Osteoblast (primary cell): ENCODE data around the gene MZF1. TPM values are rescaled to one million over a fixed set of nuclear protein-coding genes. Genes with fewer than 3 reads are reported as not detected.
A peak's percentile ranks its signal among the peaks of the same experiment; 100 is the strongest.
"Not testable (repeated sequence)": the region's sequence is repeated elsewhere in the genome, so short reads cannot be mapped to it uniquely, and the experiment has no call there.

Experiments used
- DNase-seq: peaks from one replicate; pipeline ENCODE4 v3.0.0; 2011; ENCODE audit warnings: low spot score, mixed read lengths; ENCODE audit not compliant: insufficient read length; ENCODE audit errors: missing footprints
- H2AFZ ChIP-seq: 2 replicates; pipeline ENCODE4 v1.6.0; 2011; ENCODE audit warnings: mild to moderate bottlenecking, low read length
- H3K27ac ChIP-seq: 2 replicates; pipeline ENCODE4 v1.5.1; 2011; ENCODE audit warnings: mild to moderate bottlenecking, low read depth, low read length, moderate library complexity
- H3K27me3 ChIP-seq: 2 replicates; pipeline ENCODE4 v1.6.0; 2012; ENCODE audit warnings: mild to moderate bottlenecking, control low read depth, inconsistent platforms, low read length, moderate library complexity; ENCODE audit not compliant: insufficient read depth
- H3K36me3 ChIP-seq: 2 replicates; pipeline ENCODE4 v1.5.1; 2011; ENCODE audit warnings: mild to moderate bottlenecking, low read length, control low read depth, moderate library complexity; ENCODE audit not compliant: insufficient read depth
- H3K4me1 ChIP-seq: 2 replicates; pipeline ENCODE4 v1.5.1; 2011; ENCODE audit warnings: mild to moderate bottlenecking, low read length, control low read depth, moderate library complexity; ENCODE audit not compliant: insufficient read depth
- H3K4me2 ChIP-seq: 2 replicates; pipeline ENCODE4 v1.6.0; 2011; ENCODE audit warnings: mild to moderate bottlenecking, low read length; ENCODE audit not compliant: insufficient read depth
- H3K4me3 ChIP-seq: fragments of 200-600 bp; sonication (generic); 3 replicates; pipeline ENCODE4 v1.5.1; 2012; ENCODE audit warnings: mild to moderate bottlenecking, low read length, inconsistent platforms; ENCODE audit not compliant: insufficient read depth
- H3K79me2 ChIP-seq: 2 replicates; pipeline ENCODE4 v1.6.0; 2012; ENCODE audit warnings: mild to moderate bottlenecking, low read length, control low read depth, inconsistent platforms; ENCODE audit not compliant: insufficient read depth
- H3K9me3 ChIP-seq: 2 replicates; pipeline ENCODE4 v1.5.1; 2011; ENCODE audit warnings: low read depth, low read length, control low read depth
- H4K20me1 ChIP-seq: 2 replicates; pipeline ENCODE4 v1.6.0; 2012; ENCODE audit warnings: mild to moderate bottlenecking, low read length, control low read depth; ENCODE audit not compliant: insufficient read depth
- total RNA-seq: library from RNA; depleted of rRNA; stranded (reverse); fragments of >200 nt; gene quantifications from 2 replicates; pipeline ENCODE4 v1.2.3, GENCODE V29; 2012
- TF ChIP-seq, protein P1 (sequence below): IDR thresholded peaks from 2 replicates; pipeline ENCODE4 v1.5.1; 2011; ENCODE audit warnings: mild to moderate bottlenecking, low read depth, low read length, moderate library complexity; ENCODE audit errors: extremely low read depth

The MZF1 gene
- total RNA-seq, 1 donor: 23.9 TPM

DNA sequence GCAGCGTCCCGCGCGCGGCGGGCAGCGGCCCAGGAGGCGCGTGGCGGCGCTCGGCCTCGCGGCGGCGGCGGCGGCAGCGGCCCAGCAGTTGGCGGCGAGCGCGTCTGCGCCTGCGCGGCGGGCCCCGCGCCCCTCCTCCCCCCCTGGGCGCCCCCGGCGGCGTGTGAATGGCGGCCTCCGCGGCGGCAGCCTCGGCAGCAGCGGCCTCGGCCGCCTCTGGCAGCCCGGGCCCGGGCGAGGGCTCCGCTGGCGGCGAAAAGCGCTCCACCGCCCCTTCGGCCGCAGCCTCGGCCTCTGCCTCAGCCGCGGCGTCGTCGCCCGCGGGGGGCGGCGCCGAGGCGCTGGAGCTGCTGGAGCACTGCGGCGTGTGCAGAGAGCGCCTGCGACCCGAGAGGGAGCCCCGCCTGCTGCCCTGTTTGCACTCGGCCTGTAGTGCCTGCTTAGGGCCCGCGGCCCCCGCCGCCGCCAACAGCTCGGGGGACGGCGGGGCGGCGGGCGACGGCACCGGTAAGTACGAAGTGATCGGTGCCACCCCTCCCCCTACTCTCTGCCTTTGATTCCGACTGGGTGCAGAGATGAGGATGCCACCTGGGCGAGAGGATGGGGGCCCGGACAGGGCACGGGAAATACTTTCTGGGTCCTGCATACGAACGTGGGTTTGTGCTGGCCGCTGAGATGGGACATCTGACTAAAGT lies 28.4 kb downstream of the MZF1 start:
- H3K27ac ChIP-seq: peak overlapping the region; percentile 90
- H3K4me3 ChIP-seq: peak overlapping the region; percentile 96
- TF ChIP-seq, protein P1, sequence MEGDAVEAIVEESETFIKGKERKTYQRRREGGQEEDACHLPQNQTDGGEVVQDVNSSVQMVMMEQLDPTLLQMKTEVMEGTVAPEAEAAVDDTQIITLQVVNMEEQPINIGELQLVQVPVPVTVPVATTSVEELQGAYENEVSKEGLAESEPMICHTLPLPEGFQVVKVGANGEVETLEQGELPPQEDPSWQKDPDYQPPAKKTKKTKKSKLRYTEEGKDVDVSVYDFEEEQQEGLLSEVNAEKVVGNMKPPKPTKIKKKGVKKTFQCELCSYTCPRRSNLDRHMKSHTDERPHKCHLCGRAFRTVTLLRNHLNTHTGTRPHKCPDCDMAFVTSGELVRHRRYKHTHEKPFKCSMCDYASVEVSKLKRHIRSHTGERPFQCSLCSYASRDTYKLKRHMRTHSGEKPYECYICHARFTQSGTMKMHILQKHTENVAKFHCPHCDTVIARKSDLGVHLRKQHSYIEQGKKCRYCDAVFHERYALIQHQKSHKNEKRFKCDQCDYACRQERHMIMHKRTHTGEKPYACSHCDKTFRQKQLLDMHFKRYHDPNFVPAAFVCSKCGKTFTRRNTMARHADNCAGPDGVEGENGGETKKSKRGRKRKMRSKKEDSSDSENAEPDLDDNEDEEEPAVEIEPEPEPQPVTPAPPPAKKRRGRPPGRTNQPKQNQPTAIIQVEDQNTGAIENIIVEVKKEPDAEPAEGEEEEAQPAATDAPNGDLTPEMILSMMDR: no peak
- DNase-seq: peak; percentile 99
- H3K9me3 ChIP-seq: no peaks in the 10 kb centered on the region
- peaks cover 14% of the 10 kb centered on the region for H3K4me1 ChIP-seq
- peak overlapping the region; percentile 87 for H3K4me2 ChIP-seq
- peaks cover 45% of the 10 kb centered on the region for H4K20me1 ChIP-seq
- peaks cover 36% of the 10 kb centered on the region for H3K36me3 ChIP-seq
- peak overlapping the region; percentile 56 for H2AFZ ChIP-seq
- H3K79me2 ChIP-seq: peaks cover 52% of the 10 kb centered on the region
- H3K27me3 ChIP-seq: peaks cover 12% of the 10 kb centered on the region

DNA sequence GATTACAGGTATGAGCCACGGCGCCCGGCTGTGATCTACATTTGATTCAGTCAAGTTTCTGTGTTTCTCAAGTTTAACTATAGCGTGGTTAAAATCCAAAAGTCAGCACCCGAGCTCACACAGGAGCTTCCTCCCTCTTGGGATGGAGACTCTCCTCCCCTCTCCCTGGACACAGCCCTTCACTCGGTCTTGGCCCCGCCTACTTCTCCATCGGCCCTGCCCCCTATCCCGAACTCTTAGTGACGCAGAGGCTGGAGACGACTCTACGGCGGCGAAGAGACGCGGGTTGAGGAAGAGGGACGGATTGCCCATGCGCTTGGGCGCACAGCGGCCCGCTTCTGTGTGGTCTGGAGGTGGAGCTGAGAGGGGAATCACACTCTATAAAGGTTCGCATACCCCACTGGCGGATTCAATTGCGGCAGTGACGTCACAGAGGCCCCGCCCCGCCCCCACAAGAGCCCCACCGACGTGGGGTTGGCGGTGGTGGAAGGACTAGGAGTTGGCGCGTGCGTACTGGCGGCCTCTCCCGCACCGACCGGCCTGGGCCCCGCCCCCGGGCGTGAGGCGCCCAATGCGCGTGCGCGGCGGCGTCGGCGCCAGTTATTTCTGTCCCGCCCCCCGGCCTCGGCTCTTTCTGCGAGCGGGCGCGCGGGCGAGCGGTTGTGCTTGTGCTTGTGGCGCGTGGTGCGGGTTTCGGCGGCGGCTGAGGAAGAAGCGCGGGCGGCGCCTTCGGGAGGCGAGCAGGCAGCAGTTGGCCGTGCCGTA lies 29.1 kb downstream of the MZF1 start, which contains the start of gene TRIM28:
Gene TRIM28 (plus strand): TSS at position 239 of the 765 bp plus-strand sequence. CDS start 694 bp downstream, outside the sequence.
- Histone ChIP-seq H3K9me3 (no peaks in the 10 kb centered on the region), H3K4me3 (peak within 1 kb of the TSS; percentile 96), H3K4me1 (peaks cover 14% of the 10 kb centered on the region), H4K20me1 (peaks cover 38% of the 10 kb centered on the region), H3K27ac (peak within 1 kb of the TSS; percentile 90), H3K4me2 (peak within 1 kb of the TSS; percentile 87), H3K79me2 (peaks cover 44% of the 10 kb centered on the region), H2AFZ (peak within 1 kb of the TSS; percentile 91), H3K36me3 (peaks cover 29% of the 10 kb centered on the region), H3K27me3 (peaks cover 19% of the 10 kb centered on the region)
- TF ChIP-seq, protein P1: no peak
- DNase-seq: peak; percentile 100

DNA sequence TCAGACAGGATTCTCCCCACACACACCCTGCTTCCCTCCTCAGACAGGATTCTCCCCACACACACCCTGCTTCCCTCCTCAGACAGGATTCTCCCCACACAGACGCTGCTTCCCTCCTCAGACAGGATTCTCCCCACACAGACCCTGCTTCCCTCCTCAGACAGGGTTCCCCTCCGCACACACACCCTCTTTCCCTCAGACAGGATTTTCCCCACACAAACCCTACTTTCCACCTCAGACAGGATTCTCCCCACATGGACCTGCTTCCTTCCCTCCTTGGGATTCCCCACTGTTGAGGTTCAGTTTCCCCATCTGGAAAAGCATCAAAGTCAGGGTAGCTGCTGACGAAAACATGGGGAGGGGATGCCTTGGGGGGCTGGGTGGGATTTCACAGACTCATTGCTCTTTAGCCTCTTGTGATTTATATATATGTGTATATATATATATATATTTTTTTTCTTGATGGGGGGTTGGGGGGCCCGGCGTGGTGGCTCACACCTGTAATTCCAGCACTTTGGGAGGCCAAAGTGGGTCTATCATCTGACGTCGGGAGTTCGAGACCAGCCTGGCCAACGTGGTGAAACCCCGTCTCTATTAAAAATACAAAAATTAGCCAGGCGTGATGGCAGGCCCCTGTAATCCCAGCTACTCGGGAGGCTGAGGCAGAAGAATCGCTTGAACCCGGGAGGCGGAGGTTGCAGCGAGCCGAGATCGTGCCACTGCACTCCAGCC lies 30.3 kb downstream of the MZF1 start:
- Histone ChIP-seq H4K20me1 (peaks cover 29% of the 10 kb centered on the region), H3K4me1 (peaks cover 14% of the 10 kb centered on the region), H3K27me3 (peaks cover 31% of the 10 kb centered on the region), H3K79me2 (peaks cover 32% of the 10 kb centered on the region), H3K36me3 (peaks cover 17% of the 10 kb centered on the region)
- H3K4me2 ChIP-seq, H3K4me3 ChIP-seq, H2AFZ ChIP-seq, H3K9me3 ChIP-seq, H3K27ac ChIP-seq: not testable (repeated sequence)
- peak; percentile 11 for DNase-seq

DNA sequence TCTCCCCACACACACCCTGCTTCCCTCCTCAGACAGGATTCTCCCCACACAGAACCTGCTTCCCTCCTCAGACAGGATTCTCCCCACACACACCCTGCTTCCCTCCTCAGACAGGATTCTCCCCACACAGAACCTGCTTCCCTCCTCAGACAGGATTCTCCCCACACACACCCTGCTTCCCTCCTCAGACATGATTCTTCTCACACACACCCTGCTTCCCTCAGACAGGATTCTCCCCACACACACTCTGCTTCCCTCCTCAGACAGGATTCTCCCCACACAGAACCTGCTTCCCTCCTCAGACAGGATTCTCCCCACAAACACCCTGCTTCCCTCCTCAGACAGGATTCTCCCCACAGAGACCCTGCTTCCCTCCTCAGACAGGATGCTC lies 34.0 kb downstream of the MZF1 start:
- not testable (repeated sequence) for H3K9me3 ChIP-seq, H2AFZ ChIP-seq, H3K27ac ChIP-seq, H3K4me1 ChIP-seq, H3K4me2 ChIP-seq, H3K4me3 ChIP-seq, H4K20me1 ChIP-seq, DNase-seq, H3K36me3 ChIP-seq, H3K79me2 ChIP-seq
- peaks cover 41% of the 10 kb centered on the region for H3K27me3 ChIP-seq
